ENCODE results near the gene KLHL7.
"Not testable (repeated sequence)": the region's sequence is repeated elsewhere in the genome, so short reads cannot be mapped to it uniquely, and the experiment has no call there.

The KLHL7 gene

DNA sequence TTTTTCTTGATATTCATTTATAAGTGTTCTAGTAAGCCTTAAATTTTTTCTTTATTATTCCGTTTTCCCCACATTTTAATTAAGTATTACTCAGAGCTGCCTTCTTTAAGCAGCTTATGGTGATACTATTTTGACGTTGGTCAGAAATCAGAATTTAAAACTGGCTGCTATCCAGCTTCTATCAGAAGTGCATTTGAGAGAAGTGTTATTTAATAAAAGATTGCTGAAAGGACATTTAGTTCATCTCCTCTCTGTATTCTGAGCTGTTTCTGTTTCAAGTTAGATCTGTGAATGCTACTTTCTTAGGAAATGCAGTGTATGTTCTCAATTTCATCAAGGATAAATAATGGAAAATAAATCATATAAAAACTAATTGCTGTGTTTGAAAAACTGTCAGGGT lies 17.4 kb downstream of the KLHL7 start:
- H3K4me3 Mint-ChIP-seq = no peak overlapping the region
- H3K9me3 Mint-ChIP-seq = no peaks in the 10 kb centered on the region
- no peaks in the 10 kb centered on the region for H3K27me3 Mint-ChIP-seq (ENCODE audit: low read depth, poor library complexity)
- H3K27ac Mint-ChIP-seq = no peak overlapping the region
- TF ChIP-seq, protein P1, sequence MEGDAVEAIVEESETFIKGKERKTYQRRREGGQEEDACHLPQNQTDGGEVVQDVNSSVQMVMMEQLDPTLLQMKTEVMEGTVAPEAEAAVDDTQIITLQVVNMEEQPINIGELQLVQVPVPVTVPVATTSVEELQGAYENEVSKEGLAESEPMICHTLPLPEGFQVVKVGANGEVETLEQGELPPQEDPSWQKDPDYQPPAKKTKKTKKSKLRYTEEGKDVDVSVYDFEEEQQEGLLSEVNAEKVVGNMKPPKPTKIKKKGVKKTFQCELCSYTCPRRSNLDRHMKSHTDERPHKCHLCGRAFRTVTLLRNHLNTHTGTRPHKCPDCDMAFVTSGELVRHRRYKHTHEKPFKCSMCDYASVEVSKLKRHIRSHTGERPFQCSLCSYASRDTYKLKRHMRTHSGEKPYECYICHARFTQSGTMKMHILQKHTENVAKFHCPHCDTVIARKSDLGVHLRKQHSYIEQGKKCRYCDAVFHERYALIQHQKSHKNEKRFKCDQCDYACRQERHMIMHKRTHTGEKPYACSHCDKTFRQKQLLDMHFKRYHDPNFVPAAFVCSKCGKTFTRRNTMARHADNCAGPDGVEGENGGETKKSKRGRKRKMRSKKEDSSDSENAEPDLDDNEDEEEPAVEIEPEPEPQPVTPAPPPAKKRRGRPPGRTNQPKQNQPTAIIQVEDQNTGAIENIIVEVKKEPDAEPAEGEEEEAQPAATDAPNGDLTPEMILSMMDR (IDR thresholded peaks at IDR 0.05) = no peak
- H3K36me3 Mint-ChIP-seq (ENCODE audit: low read depth) = peaks cover 61% of the 10 kb centered on the region
- peaks cover 23% of the 10 kb centered on the region for H3K4me1 Mint-ChIP-seq
- DNase-seq = no peak

DNA sequence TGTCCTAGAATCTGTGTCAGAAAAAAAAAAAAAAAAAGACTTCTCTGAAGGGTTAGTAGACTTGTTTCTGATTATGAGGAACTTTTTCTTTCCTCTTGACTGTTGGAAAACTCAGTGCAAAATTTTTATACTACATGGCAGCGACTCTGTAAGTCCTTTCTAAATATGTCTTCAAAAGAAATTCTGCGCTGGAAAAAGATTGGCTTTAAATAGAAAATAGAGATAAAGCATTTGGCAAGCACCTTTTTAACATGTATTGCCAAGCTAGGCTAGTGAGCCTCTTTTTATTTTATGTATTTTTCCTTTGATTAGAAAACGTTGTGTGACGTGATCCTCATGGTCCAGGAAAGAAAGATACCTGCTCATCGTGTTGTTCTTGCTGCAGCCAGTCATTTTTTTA lies 17.9 kb downstream of the KLHL7 start:
- no peak overlapping the region for H3K4me3 Mint-ChIP-seq
- no peak for DNase-seq
- TF ChIP-seq, protein P1 (IDR thresholded peaks at IDR 0.05) = no peak
- H3K9me3 Mint-ChIP-seq = no peaks in the 10 kb centered on the region
- H3K4me1 Mint-ChIP-seq = peaks cover 18% of the 10 kb centered on the region
- H3K27me3 Mint-ChIP-seq (ENCODE audit: low read depth, poor library complexity) = no peaks in the 10 kb centered on the region
- H3K27ac Mint-ChIP-seq = no peak overlapping the region
- H3K36me3 Mint-ChIP-seq (ENCODE audit: low read depth) = peaks cover 63% of the 10 kb centered on the region

DNA sequence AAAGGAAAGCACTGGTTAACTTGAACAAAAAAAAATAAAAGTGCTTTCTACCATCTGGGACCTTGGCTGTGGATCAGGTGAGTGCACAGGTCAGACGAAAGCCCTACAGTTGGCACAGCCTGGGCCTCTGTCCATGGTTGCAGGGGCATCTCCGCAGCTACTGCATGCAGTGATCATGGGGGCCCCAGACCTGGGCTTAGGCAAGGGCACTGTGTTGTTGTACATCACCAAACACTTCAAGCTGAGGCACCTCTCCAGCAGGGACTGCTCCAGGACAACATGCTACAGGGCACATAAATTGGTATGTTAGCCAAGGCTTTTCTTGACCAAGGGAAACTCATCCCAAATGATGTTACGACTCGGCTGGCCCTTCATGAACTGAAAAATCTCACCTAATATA lies 23.5 kb downstream of the KLHL7 start:
- TF ChIP-seq, protein P1 (IDR thresholded peaks at IDR 0.05) = no peak
- Mint-ChIP-seq H3K36me3 (ENCODE audit: low read depth) (peaks cover 82% of the 10 kb centered on the region), H3K27me3 (ENCODE audit: low read depth, poor library complexity) (no peaks in the 10 kb centered on the region), H3K4me3 (no peak overlapping the region), H3K9me3 (peaks cover 19% of the 10 kb centered on the region), H3K27ac (no peak overlapping the region), H3K4me1 (no peaks in the 10 kb centered on the region)
- no peak for DNase-seq

DNA sequence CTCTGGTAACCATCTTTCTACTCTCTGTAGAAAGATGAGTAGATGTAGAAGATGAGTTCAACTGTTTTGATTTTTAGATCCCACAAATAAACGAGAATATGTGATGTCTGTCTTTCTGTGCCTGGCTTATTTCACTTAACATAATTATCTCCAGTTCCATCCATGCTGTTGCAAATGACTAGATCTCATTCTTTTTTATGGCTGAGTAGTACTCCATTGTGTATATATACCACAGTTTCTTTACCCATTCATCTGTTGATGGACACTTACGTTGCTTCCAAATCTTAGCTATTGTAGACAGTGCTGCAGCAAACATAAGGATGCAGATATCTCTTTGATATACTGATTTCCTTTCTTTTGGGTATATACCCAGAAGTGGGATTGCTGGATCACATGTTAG lies 26.2 kb downstream of the KLHL7 start:
- peaks cover 19% of the 10 kb centered on the region for H3K9me3 Mint-ChIP-seq
- H3K27ac Mint-ChIP-seq; DNase-seq; H3K27me3 Mint-ChIP-seq (ENCODE audit: low read depth, poor library complexity); H3K4me1 Mint-ChIP-seq; H3K4me3 Mint-ChIP-seq: not testable (repeated sequence)
- peaks cover 68% of the 10 kb centered on the region for H3K36me3 Mint-ChIP-seq (ENCODE audit: low read depth)

DNA sequence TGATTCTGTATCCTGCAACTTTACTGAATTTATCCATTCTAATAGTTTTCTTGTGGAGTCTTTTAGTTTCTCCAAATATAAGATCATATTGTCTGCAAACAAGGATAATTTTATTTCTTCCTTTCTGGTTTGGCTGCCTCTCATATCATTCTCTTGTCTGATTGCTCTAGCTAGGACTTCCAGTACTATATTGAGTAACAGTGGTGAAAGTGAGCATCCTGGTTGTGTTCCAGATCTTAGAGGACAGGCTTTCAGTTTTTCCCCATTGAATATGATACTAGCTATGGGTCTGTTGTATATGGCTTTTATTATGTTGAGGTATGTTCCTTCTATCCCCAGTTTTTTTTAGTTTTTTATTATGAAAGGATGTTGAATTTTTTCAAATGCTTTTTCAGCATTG lies 28.2 kb downstream of the KLHL7 start:
- H3K4me3 Mint-ChIP-seq = no peak overlapping the region
- peaks cover 19% of the 10 kb centered on the region for H3K9me3 Mint-ChIP-seq
- H3K27me3 Mint-ChIP-seq (ENCODE audit: low read depth, poor library complexity) = no peaks in the 10 kb centered on the region
- TF ChIP-seq, protein P1 (IDR thresholded peaks at IDR 0.05) = no peak
- no peak for DNase-seq
- no peak overlapping the region for H3K27ac Mint-ChIP-seq
- no peaks in the 10 kb centered on the region for H3K4me1 Mint-ChIP-seq
- H3K36me3 Mint-ChIP-seq (ENCODE audit: low read depth) = peaks cover 52% of the 10 kb centered on the region

DNA sequence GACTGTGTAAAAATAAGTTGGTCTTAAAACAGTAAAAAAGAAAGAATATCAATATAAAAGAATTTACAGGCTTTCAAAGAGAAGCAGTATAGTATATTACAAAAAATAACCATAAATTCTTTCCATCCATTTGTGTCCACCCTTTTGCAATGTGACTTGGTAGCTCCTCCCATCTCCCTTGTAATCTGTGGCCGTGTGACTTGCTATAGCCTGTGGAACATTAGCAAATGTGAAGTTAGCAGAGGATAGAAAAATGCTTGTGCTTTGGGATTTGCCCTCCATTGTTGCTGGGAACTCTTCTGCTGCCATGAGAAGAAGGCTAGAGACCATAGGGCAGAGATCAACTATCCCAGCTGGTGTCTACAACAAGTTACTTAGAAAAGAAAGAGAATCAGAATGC lies 30.2 kb downstream of the KLHL7 start:
- peaks cover 19% of the 10 kb centered on the region for H3K9me3 Mint-ChIP-seq
- no peaks in the 10 kb centered on the region for H3K4me1 Mint-ChIP-seq
- no peak overlapping the region for H3K4me3 Mint-ChIP-seq
- no peaks in the 10 kb centered on the region for H3K27me3 Mint-ChIP-seq (ENCODE audit: low read depth, poor library complexity)
- TF ChIP-seq, protein P1 (IDR thresholded peaks at IDR 0.05) = no peak
- H3K36me3 Mint-ChIP-seq (ENCODE audit: low read depth) = peaks cover 50% of the 10 kb centered on the region
- no peak for DNase-seq
- H3K27ac Mint-ChIP-seq = no peak overlapping the region
